GM04504 (cell line): ENCODE measurements around the gene PLEKHA4.
"Not testable (repeated sequence)": the region's sequence is repeated elsewhere in the genome, so short reads cannot be mapped to it uniquely, and the experiment has no call there.

Source experiments
- DNase-seq: peaks from one replicate; pipeline ENCODE4 v3.0.0-alpha.2; 2012; ENCODE audit warnings: low read depth

PLEKHA4 gene

GRCh38 chr19:48889496-48889895, 21.1 kb upstream of the PLEKHA4 start:
- not testable (repeated sequence) for DNase-seq

GRCh38 chr19:48887861-48888612, 19.6 kb upstream of the PLEKHA4 start:
- DNase-seq: no peak

- DNase-seq: no peak
Observed at GRCh38 chr19:48883726-48884125, 15.3 kb upstream of the PLEKHA4 start.

GRCh38 chr19:48881741-48882657, 13.6 kb upstream of the PLEKHA4 start:
- no peak for DNase-seq

GRCh38 chr19:48879696-48880095, 11.3 kb upstream of the PLEKHA4 start:
- DNase-seq: not testable (repeated sequence)

- no peak for DNase-seq
Observed at GRCh38 chr19:48879025-48879637, 10.7 kb upstream of the PLEKHA4 start.

- no peak for DNase-seq
Observed at GRCh38 chr19:48878196-48879024, 10.0 kb upstream of the PLEKHA4 start.

- no peak for DNase-seq
Observed at GRCh38 chr19:48877855-48878195, 9.4 kb upstream of the PLEKHA4 start.

- DNase-seq: not testable (repeated sequence)
Observed at GRCh38 chr19:48876043-48876981, 7.9 kb upstream of the PLEKHA4 start.

GRCh38 chr19:48874303-48875135, 6.1 kb upstream of the PLEKHA4 start:
- DNase-seq: peak; percentile 33

- DNase-seq: no peak
Observed at GRCh38 chr19:48873476-48874302, 5.3 kb upstream of the PLEKHA4 start.

- peak; percentile 90 for DNase-seq
Observed at GRCh38 chr19:48872884-48873475, 4.6 kb upstream of the PLEKHA4 start.

GRCh38 chr19:48872182-48872883, 3.9 kb upstream of the PLEKHA4 start, which contains the start of gene PPP1R15A:
Gene PPP1R15A, plus strand, starts transcription at chr19:48872421. Its CDS starts 813 bp downstream, at chr19:48873234.
- DNase-seq: peak; percentile 93

GRCh38 chr19:48871471-48872181, 3.2 kb upstream of the PLEKHA4 start:
- DNase-seq: not testable (repeated sequence)

- DNase-seq: no peak
Observed at GRCh38 chr19:48870048-48870447, 1.6 kb upstream of the PLEKHA4 start.

GRCh38 chr19:48867746-48868113, 687 bp downstream of the PLEKHA4 start:
- no peak for DNase-seq

- DNase-seq: no peak
Observed at GRCh38 chr19:48867123-48867745, 1.2 kb downstream of the PLEKHA4 start.
